ENCODE measurements around the gene KIFC1. TPM values are rescaled to one million over a fixed set of nuclear protein-coding genes. Genes with fewer than 3 reads are reported as not detected.
A peak's percentile ranks its signal among the peaks of the same experiment; 100 is the strongest.

The KIFC1 gene
- polyA plus RNA-seq, 1 donor = 18.4 TPM

DNA sequence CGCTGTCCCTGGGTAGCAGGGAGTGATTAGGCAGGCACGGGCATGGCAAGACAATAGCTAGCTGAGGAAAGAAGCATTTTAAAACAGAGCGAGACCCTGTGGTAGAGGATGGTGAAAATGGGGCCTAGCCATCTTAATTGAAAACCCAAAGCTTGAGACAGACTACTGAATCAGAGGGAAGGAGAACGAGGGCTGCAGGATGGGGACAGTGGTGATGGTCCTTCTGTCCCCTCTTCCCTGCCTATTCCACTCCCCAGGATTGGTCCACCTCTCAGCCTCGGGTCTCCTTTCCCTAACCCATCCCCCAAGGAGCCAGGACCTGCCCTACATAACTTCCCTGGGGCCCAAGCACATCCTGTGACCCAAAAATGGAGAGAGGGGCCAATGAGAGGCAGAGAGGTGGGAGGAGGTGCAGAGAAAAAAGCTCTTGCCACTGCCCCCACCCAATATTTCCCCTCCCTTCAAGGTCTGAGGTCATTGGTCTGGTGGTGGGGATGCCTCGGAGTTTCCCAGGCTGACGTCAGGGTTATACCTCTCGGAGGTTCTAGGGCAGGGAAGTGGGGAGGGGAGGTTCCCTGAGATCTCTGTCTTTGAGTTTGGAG, 27.2 kb downstream of the KIFC1 start:
- Histone ChIP-seq H3K27ac (ENCODE audit: low read length) (peak overlapping the region; percentile 88), H3K27me3 (ENCODE audit: control insufficient read depth, insufficient read depth, low read length) (no peaks in the 10 kb centered on the region), H3K36me3 (ENCODE audit: control insufficient read depth, insufficient read depth, low read length) (peaks cover 23% of the 10 kb centered on the region), H3K4me1 (ENCODE audit: control insufficient read depth, insufficient read depth, low read length) (peaks cover 25% of the 10 kb centered on the region), H3K9me3 (ENCODE audit: control insufficient read depth, low read depth, low read length) (no peaks in the 10 kb centered on the region), H3K4me3 (ENCODE audit: low read length) (peak overlapping the region; percentile 44)
- WGBS (ENCODE audit: insufficient coverage, low lambda C conversion rate) = no CpG with 5 or more reads among the region's 8 CpGs
- DNase-seq = peak in 1 of 2 donors; percentile 32

DNA sequence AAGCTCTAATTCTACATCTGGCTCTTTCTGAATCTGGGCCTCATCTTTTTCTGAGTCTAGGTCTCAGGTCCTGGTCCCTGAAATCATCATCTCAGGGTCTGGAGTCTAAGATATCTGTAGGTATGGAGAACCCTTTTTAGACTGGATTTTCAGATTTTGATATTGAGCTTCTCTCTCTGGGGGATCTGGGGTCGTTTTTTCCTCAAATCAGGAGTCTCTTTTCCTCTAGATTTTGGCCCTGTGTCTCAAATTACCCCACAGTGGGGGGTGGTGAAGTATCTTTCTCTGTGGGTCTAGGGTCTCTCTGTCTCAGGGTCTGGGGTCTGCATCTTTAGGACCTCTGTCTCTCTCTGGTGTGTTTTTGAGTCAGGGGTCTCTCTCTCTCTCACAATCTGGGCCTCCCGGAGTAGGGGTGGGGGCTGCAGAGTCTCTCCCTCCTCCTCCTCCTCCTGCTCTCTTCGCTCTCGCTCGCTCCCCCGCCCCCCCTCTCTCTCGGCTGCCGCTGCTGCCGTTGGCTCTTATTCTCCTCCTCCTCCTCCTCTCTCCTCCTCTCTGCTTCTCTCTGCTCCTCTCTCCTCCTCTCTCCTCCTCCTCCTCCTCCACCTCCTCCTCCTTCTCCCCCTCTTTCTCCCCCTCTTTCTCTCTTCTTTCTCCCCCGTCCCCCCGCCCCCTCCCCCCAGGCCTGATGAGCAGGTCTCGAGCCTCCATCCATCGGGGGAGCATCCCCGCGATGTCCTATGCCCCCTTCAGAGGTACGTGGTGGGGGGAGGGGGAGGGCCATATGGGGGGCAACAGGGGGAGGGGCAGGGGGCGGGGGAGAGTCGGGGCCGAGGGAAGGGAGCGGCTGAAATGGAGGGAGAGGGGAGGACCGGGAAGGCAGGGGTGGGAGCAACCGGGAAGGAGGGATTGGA, 28.2 kb downstream of the KIFC1 start, which contains the start of gene SYNGAP1:
Gene SYNGAP1 (plus strand): TSS at position 486 of the 911 bp plus-strand sequence. CDS start 200 bp downstream, at position 686.
- Histone ChIP-seq H3K4me3 (ENCODE audit: low read length) (peak within 1 kb of the TSS; percentile 21), H3K4me1 (ENCODE audit: control insufficient read depth, insufficient read depth, low read length) (peaks cover 30% of the 10 kb centered on the region), H3K36me3 (ENCODE audit: control insufficient read depth, insufficient read depth, low read length) (peaks cover 14% of the 10 kb centered on the region)

DNA sequence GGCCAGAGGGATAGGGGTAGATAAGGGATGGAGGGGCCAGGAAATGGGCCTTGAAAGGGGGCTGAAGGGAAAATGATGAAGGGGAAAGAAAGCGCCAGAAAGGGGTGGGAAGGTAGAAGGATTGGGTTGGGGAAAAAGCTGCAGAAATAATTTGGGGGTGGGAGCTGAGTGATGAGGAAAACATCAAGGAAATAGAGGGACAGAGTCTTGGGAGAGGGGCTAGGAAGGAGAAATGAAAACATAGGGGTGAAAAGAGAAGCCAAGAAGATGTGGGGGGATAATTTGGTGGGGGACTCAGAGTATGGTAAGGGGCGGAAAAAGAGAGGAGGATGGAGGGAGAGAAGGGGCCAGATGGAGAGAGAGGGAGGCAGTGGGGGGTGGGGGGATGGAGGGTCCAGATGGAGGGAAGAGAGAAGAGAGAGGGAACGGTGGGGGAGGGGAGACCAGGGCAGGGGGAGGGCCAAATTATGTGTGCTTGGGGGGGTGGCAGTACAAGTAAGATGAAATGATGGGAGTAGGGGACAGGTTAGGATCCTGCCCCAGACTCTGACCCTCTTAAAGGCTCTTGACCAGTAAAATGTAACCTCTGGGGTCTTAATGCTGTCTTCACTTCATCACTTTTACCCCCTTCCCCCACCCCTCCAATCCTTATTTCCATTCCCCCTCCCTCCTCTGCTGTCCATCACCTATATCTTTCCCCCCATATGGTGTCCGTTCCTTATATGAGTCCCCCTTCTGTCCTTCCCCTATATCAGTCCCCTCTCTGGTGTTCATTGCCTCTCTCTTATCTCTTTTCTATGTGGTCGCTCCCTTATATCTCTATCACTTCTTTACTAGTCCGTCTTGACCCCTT, 29.1 kb downstream of the KIFC1 start:
- Histone ChIP-seq H3K27ac (ENCODE audit: low read length) (no peak overlapping the region), H3K27me3 (ENCODE audit: control insufficient read depth, insufficient read depth, low read length) (no peaks in the 10 kb centered on the region), H3K36me3 (ENCODE audit: control insufficient read depth, insufficient read depth, low read length) (peaks cover 5% of the 10 kb centered on the region), H3K4me1 (ENCODE audit: control insufficient read depth, insufficient read depth, low read length) (peaks cover 34% of the 10 kb centered on the region), H3K4me3 (ENCODE audit: low read length) (peak overlapping the region; percentile 21), H3K9me3 (ENCODE audit: control insufficient read depth, low read depth, low read length) (no peaks in the 10 kb centered on the region)
- no peak for DNase-seq
- WGBS (ENCODE audit: insufficient coverage, low lambda C conversion rate) = 63% methylated on average over 4 of the region's 6 CpGs

More for the DNA sequence above, 28.2 kb downstream of the KIFC1 start, which contains the start of gene SYNGAP1:
- Histone ChIP-seq H3K27ac (ENCODE audit: low read length) (peak within 1 kb of the TSS; percentile 88), H3K9me3 (ENCODE audit: control insufficient read depth, low read depth, low read length) (no peaks in the 10 kb centered on the region), H3K27me3 (ENCODE audit: control insufficient read depth, insufficient read depth, low read length) (no peaks in the 10 kb centered on the region)
- DNase-seq = peak in 1 of 2 donors; percentile 46
- WGBS (ENCODE audit: insufficient coverage, low lambda C conversion rate) = 0% methylated on average over 1 of the region's 22 CpGs

DNA sequence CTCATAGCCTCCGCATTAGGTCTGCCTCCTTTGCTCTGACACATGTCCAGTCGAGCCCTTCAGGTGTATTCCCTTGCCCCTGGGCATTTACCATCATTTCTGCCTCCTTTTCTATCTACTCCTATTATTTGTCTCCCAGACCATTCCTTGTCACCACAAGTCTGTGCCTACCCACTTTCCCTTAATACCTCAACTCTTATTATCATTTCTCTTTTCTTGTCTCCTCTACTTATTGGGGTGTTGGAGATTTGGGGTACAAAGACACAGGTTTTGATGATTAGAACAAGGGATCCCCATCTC, 29.7 kb downstream of the KIFC1 start:
- WGBS (ENCODE audit: insufficient coverage, low lambda C conversion rate) = no CpG with 5 or more reads among the region's 2 CpGs
- H3K27me3 ChIP-seq (ENCODE audit: control insufficient read depth, insufficient read depth, low read length) = no peaks in the 10 kb centered on the region
- H3K4me1 ChIP-seq (ENCODE audit: control insufficient read depth, insufficient read depth, low read length) = peaks cover 29% of the 10 kb centered on the region
- no peak overlapping the region for H3K27ac ChIP-seq (ENCODE audit: low read length)
- H3K9me3 ChIP-seq (ENCODE audit: control insufficient read depth, low read depth, low read length) = no peaks in the 10 kb centered on the region
- no peaks in the 10 kb centered on the region for H3K36me3 ChIP-seq (ENCODE audit: control insufficient read depth, insufficient read depth, low read length)
- DNase-seq = no peak
- H3K4me3 ChIP-seq (ENCODE audit: low read length) = no peak overlapping the region

DNA sequence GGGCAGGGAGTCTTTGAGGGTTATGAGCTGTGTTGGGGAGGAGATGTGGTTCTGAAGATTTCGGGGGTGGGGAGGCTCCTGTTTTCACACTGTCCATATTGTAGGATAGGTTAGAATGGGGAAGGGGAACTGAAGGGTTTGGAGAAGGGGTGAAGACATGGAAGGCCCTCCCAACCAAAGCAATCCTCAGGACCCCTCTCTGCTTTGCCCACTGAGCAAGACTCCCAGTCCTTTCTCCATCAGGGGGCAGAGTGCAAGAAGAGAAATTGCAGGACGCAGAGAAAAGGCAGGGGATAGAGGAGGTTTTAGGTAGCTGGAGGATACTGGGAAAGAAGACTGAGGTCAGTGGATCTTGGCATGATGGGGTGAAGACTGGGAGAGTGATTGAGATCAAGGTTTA, 32.2 kb downstream of the KIFC1 start:
- no CpG with 5 or more reads among the region's 2 CpGs for WGBS (ENCODE audit: insufficient coverage, low lambda C conversion rate)
- no peak for DNase-seq
- H3K27me3 ChIP-seq (ENCODE audit: control insufficient read depth, insufficient read depth, low read length) = no peaks in the 10 kb centered on the region
- no peak overlapping the region for H3K27ac ChIP-seq (ENCODE audit: low read length)
- H3K9me3 ChIP-seq (ENCODE audit: control insufficient read depth, low read depth, low read length) = no peaks in the 10 kb centered on the region
- H3K4me1 ChIP-seq (ENCODE audit: control insufficient read depth, insufficient read depth, low read length) = peaks cover 32% of the 10 kb centered on the region
- no peak overlapping the region for H3K4me3 ChIP-seq (ENCODE audit: low read length)
- H3K36me3 ChIP-seq (ENCODE audit: control insufficient read depth, insufficient read depth, low read length) = no peaks in the 10 kb centered on the region

DNA sequence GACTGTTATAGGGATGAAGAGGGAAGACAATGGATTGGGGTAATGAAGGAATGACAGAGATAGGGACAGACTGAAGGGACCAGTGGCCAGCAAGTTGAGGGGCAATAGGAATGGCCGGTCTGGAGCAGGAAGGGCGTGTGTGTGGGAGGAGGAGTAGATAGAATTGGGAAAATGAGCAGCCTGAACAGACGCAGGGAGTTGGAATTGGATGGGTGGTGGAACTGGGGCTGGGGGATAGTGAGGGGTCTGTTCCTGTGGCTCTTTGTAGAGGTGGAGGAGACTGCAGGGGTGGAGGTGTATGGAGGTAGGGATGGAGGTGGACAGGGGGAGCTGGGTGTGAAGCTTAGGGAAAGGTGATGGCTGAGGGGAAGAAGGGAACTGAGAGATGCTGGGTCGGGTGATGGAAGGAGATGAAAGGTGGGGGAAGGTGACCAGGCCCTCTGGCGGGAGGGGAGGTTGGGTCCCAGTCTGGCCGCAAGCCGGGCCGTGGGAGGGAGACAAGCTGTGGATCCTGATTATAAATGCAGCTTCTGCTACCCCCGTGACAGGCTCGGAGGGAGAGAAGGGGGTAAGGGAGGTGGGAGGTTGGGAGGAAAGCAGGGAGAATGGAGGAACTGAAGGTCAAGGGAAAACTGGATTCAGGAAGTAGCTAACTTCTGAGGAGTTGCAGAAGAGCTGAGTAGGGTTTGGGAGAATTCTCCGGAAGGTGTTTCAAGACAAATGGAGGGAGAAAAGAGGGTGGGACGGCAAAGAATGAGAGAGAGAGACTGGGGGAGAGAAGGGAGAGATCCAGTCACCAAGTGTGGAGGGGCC, 33.4 kb downstream of the KIFC1 start:
- Histone ChIP-seq H3K4me3 (ENCODE audit: low read length) (peak overlapping the region; percentile 77), H3K9me3 (ENCODE audit: control insufficient read depth, low read depth, low read length) (no peaks in the 10 kb centered on the region), H3K36me3 (ENCODE audit: control insufficient read depth, insufficient read depth, low read length) (no peaks in the 10 kb centered on the region), H3K4me1 (ENCODE audit: control insufficient read depth, insufficient read depth, low read length) (peaks cover 31% of the 10 kb centered on the region), H3K27ac (ENCODE audit: low read length) (peak overlapping the region; percentile 99), H3K27me3 (ENCODE audit: control insufficient read depth, insufficient read depth, low read length) (no peaks in the 10 kb centered on the region)
- DNase-seq = no peak
- 5% methylated on average over 4 of the region's 12 CpGs for WGBS (ENCODE audit: insufficient coverage, low lambda C conversion rate)

DNA sequence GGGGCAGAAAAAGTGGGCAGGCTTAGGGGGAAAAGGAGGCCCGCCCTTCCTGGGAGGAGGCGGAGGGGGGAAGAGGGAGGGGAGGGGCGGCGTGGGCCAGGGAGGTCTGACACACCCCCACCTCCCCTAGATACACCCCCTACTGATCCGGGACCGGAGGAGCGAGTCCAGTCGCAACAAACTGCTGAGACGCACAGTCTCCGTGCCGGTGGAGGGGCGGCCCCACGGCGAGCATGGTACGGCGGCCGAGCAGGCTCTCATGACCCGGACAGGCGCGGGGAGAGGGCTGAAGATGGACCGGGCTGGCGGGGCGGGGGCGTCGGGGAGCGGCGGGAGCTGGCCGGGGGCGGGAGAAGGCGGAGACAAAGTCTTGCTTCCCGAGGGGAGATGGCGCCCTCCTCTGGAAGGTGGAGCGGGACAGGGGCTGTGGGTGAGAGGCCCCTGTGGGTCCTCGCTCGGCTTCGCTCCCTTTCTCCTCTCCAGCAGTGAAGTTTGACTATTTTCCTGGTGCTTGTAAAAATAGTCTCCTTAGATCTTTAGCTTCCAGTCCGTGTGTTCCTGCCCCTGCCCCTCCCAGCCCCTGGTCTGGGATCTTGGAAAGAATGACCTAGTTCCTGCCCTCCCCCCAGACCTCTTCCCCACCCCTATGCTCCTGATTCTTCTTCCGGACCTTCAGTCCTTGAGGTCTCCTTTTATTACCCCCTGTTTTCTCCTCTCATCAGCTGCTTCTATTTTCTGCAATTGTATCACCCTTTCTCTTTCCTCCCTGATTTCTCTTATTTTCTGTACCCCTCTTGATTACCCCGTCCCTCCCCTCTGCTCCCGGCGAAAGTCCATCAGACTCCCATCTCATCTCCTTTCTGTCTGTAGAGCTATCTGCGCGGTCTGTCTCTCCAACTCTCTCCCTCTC, 34.3 kb downstream of the KIFC1 start:
- Histone ChIP-seq H3K27ac (ENCODE audit: low read length) (peak overlapping the region; percentile 99), H3K4me1 (ENCODE audit: control insufficient read depth, insufficient read depth, low read length) (peaks cover 37% of the 10 kb centered on the region), H3K36me3 (ENCODE audit: control insufficient read depth, insufficient read depth, low read length) (no peaks in the 10 kb centered on the region), H3K27me3 (ENCODE audit: control insufficient read depth, insufficient read depth, low read length) (no peaks in the 10 kb centered on the region), H3K9me3 (ENCODE audit: control insufficient read depth, low read depth, low read length) (no peaks in the 10 kb centered on the region), H3K4me3 (ENCODE audit: low read length) (peak overlapping the region; percentile 77)
- WGBS (ENCODE audit: insufficient coverage, low lambda C conversion rate) = 4% methylated on average over 3 of the region's 43 CpGs
- DNase-seq = peak; percentile 79 to 91

DNA sequence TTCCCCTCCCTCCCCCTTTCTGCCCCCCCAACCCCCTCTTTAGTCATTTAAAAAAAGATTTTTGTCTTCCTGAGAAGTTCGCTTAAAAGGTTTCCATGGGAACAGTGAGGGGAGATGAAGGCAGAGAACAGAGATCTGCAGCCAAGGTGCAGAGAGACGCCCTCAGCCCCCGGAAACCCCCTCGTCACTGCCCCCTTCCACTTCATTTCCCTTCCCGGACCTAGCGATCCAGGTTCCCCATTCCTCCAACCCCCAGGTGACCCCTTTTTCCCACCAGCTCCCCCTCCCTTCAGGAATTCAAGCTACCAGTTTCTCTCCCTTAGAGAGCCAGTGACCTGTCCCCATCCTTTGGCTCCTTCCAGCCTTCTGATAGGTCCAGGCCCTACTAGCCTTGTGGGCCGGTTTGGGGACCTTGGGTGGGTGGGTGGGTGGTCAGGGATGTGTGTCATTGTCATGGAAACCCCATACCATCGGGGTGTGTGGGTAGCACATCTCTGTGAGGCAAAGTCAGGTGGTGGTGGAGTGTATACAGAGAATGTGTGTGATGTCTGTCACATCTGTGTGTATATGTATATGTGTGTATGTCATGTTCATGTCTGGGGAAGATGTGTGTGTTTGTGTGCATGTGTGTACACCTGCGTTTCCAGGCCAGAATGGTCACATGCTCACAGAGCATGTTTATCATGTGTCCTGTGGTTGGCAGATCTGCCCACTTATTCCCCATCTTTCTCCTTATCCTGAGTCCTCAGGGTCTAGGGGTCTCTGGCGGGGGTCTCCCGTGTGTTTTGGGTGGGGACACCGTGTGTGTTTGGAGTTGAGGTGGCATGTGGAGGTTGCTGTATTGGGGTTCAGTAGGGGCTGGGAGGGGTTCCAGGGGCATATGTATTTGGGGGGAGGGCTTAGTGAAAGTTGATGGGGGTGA, 35.2 kb downstream of the KIFC1 start:
- Histone ChIP-seq H3K9me3 (ENCODE audit: control insufficient read depth, low read depth, low read length) (no peaks in the 10 kb centered on the region), H3K27ac (ENCODE audit: low read length) (peak overlapping the region; percentile 99), H3K4me3 (ENCODE audit: low read length) (peak overlapping the region; percentile 77), H3K36me3 (ENCODE audit: control insufficient read depth, insufficient read depth, low read length) (no peaks in the 10 kb centered on the region), H3K4me1 (ENCODE audit: control insufficient read depth, insufficient read depth, low read length) (peaks cover 46% of the 10 kb centered on the region), H3K27me3 (ENCODE audit: control insufficient read depth, insufficient read depth, low read length) (no peaks in the 10 kb centered on the region)
- WGBS (ENCODE audit: insufficient coverage, low lambda C conversion rate) = no CpG with 5 or more reads among the region's 12 CpGs
- peak in 1 of 2 donors; percentile 37 for DNase-seq
